K562 (cell line): ENCODE measurements around the gene LY6G6F. TPM values are rescaled to one million over a fixed set of nuclear protein-coding genes. Genes with fewer than 3 reads are reported as not detected.

ENCODE experiments used
- ARID1B ChIP-seq: fragments of 450-650 bp; IDR thresholded peaks from 2 replicates; pipeline ENCODE4 v1.6.1; 2016; ENCODE audit warnings: antibody characterized with exemption, mild to moderate bottlenecking, inconsistent platforms
- CREB1 ChIP-seq, 2 experiments: sonication (generic) in 1 of 2; formaldehyde crosslinking in 1 of 2; IDR thresholded peaks; 2 replicates each; pipeline versions ENCODE4 v1.6.1 to v1.8.0; 2012 to 2022; ENCODE audit warnings: inconsistent platforms in 1 of 2, mild to moderate bottlenecking in 1 of 2, missing genetic modification reagents in 1 of 2, moderate library complexity in 1 of 2
- HEY1 ChIP-seq: fragments of 250-450 bp; sonication (Bioruptor Pico); IDR thresholded peaks from 2 replicates; pipeline ENCODE4 v1.5.0; 2020; ENCODE audit warnings: mild to moderate bottlenecking, moderate library complexity, borderline replicate concordance
- HOMEZ ChIP-seq: fragments of 250-450 bp; sonication (Bioruptor Pico); IDR thresholded peaks from 2 replicates; pipeline ENCODE4 v1.4.0; 2020; ENCODE audit warnings: mild to moderate bottlenecking, moderate library complexity
- MTA1 ChIP-seq: fragments of 450-650 bp; IDR thresholded peaks from 2 replicates; pipeline ENCODE4 v1.6.1; 2017; ENCODE audit warnings: borderline replicate concordance
- NCOA2 ChIP-seq, 2 experiments: fragments of 450-650 bp; IDR thresholded peaks; 2 replicates each; pipeline ENCODE4 v1.6.1; 2018; ENCODE audit warnings: mild to moderate bottlenecking in 2 of 2, moderate library complexity in 1 of 2; ENCODE audit not compliant: partially characterized antibody in 2 of 2
- PML ChIP-seq: IDR thresholded peaks from 2 replicates; pipeline ENCODE4 v1.6.1; 2012; ENCODE audit warnings: low read length, inconsistent platforms
- SNAPC5 ChIP-seq: fragments of 250-450 bp; sonication (Bioruptor Pico); IDR thresholded peaks from 2 replicates; pipeline ENCODE4 v1.8.0; 2021; ENCODE audit warnings: moderate library complexity, mild to moderate bottlenecking, inconsistent platforms
- SP2 ChIP-seq: IDR thresholded peaks from 2 replicates; pipeline ENCODE4 v1.6.1; 2011; ENCODE audit warnings: mild to moderate bottlenecking, low read depth, low read length, moderate library complexity; ENCODE audit not compliant: poor library complexity, severe bottlenecking; ENCODE audit errors: extremely low read depth
- TEAD2 ChIP-seq: fragments of 450-650 bp; IDR thresholded peaks from 2 replicates; pipeline ENCODE4 v1.6.1; 2016; ENCODE audit warnings: missing genetic modification characterization, control low read depth, missing compliant biosample characterization
- THAP12 ChIP-seq: fragments of 250-450 bp; sonication (Bioruptor Pico); IDR thresholded peaks from 2 replicates; pipeline ENCODE4 v1.9.0; 2021; ENCODE audit warnings: mild to moderate bottlenecking, inconsistent platforms
- ZBTB1 ChIP-seq: sonication (generic); formaldehyde crosslinking; IDR thresholded peaks from 2 replicates; pipeline ENCODE4 v1.8.1; 2023; ENCODE audit warnings: missing genetic modification reagents, low read depth, mild to moderate bottlenecking, borderline replicate concordance
- ZNF274 ChIP-seq: IDR thresholded peaks from 2 replicates; pipeline ENCODE4 v1.6.1; 2011; ENCODE audit warnings: low read depth, mild to moderate bottlenecking, low read length, moderate library complexity, borderline replicate concordance
- ZNF436 ChIP-seq: fragments of 250-450, 450-650 bp; sonication (Bioruptor Pico); formaldehyde crosslinking; IDR thresholded peaks from 2 replicates; pipeline ENCODE4 v1.7.0; 2020; ENCODE audit warnings: mild to moderate bottlenecking
- ZNF512 ChIP-seq: IDR thresholded peaks from 2 replicates; pipeline ENCODE4 v1.6.1; 2016; ENCODE audit warnings: missing genetic modification characterization, missing compliant biosample characterization
- ZNF592 ChIP-seq: fragments of 450-650 bp; IDR thresholded peaks from 2 replicates; pipeline ENCODE4 v1.6.1; 2017; ENCODE audit warnings: antibody characterized with exemption, mild to moderate bottlenecking
- polyA plus RNA-seq, 8 experiments: library from polyadenylated mRNA; depleted of rRNA in 4 of 8; stranded (reverse) in 5 of 8; unstranded in 3 of 8; fragments of >200 nt; fragmentation: Nextera tagmentation in 2 of 8; fragmentation: Illumina TruSeq in 1 of 8; extraction: Ambion mirVana in 2 of 8; extraction: Trizol in 1 of 8; gene quantifications; 2 replicates each; pipeline versions ENCODE4 v1.2.1 to v1.2.3, GENCODE V29; 2011 to 2014; ENCODE audit warnings: inconsistent platforms in 1 of 8, missing spikeins in 1 of 8
- total RNA-seq, 7 experiments: library from RNA; depleted of rRNA in 6 of 7; stranded (reverse); fragments of >200 nt in 6 of 7; fragmentation: Illumina TruSeq in 2 of 7; extraction: Trizol in 2 of 7; gene quantifications; 2 replicates each; pipeline versions ENCODE4 v1.2.1 to v1.2.3, GENCODE V29; 2011 to 2021; ENCODE audit warnings: low replicate concordance in 1 of 7

The LY6G6F gene
- total and polyA plus RNA-seq, 9 of the 15 experiments (the other 6 are each of a cell fraction or from before 2014, with no cell fraction given) = 0.14 to 0.50 (median 0.28) TPM; not detected in 2

GRCh38 chr6:31687321-31687720 is 19.3 kb upstream of the LY6G6F start (continued):
- TF ChIP-seq HEY1 (no peak), CREB1 (IDR thresholded peaks at IDR 0.05) (no peak), CREB1 (CRISPR knock-in tag; IDR thresholded peaks at IDR 0.05) (no peak), ZBTB1 (CRISPR knock-in tag) (no peak), ZNF512 (tag) (no peak), THAP12 (CRISPR knock-in tag) (0 out of 2 replicates have a peak, but pooled peaks have one; percentile 27), SNAPC5 (no peak), MTA1 (no peak), ZNF592 (no peak), ZNF436 (no peak; the same call in 1 of the 2 replicates), ARID1B (no peak), TEAD2 (tag) (no peak), SP2 (no peak), ZNF274 (no peak), NCOA2 (IDR thresholded peaks at IDR 0.05; ENCODE audit: partially characterized antibody in 2 of 2) (no peak), PML (no peak), HOMEZ (no peak)
